Gastroesophageal sphincter (tissue), 4 donors: ENCODE data around the gene SYNGR2. TPM values are rescaled to one million over a fixed set of nuclear protein-coding genes. Genes with fewer than 3 reads are reported as not detected.

Source experiments
- ATAC-seq: fragments of 150-250 bp; one replicate; pipeline ENCODE4 v1.9.1; 2016; ENCODE audit warnings: mild to moderate bottlenecking, moderate library complexity
- H3K27ac ChIP-seq, 4 donors: fragments of 200-600 bp; sonication (generic) in 3 of 4; 1 replicate in 3 of 4; 2 replicates in 1 of 4; pipeline ENCODE4 v1.5.1; 2016 to 2019
- H3K27me3 ChIP-seq: fragments of 200-600 bp; sonication (generic); one replicate; pipeline ENCODE4 v1.5.1; 2019
- H3K36me3 ChIP-seq, 2 donors: fragments of 200-600 bp; sonication (generic); one replicate each; pipeline ENCODE4 v1.5.1; 2019; ENCODE audit warnings: control low read depth in 1 of 2
- H3K4me1 ChIP-seq, 3 donors: fragments of 200-600 bp; sonication (generic); 1 replicate in 2 of 3; 2 replicates in 1 of 3; pipeline ENCODE4 v1.5.1; 2016 to 2019; ENCODE audit warnings: control low read depth in 2 of 3
- H3K4me3 ChIP-seq, 2 donors: fragments of 200-600 bp; sonication (generic); one replicate each; pipeline ENCODE4 v1.5.1; 2019; ENCODE audit warnings: mild to moderate bottlenecking in 1 of 2, moderate library complexity in 1 of 2
- H3K9me3 ChIP-seq, 3 donors: fragments of 200-600 bp; sonication (generic); one replicate each; pipeline ENCODE4 v1.5.1; 2017 to 2019; ENCODE audit warnings: control low read depth in 2 of 3
- EP300 ChIP-seq: sonication (generic); formaldehyde crosslinking; IDR thresholded peaks from one replicate; pipeline ENCODE4 v1.6.1; 2017; ENCODE audit warnings: antibody characterized with exemption, mild to moderate bottlenecking
- POLR2A ChIP-seq, 2 donors: fragments of 450-650 bp; IDR thresholded peaks; one replicate each; pipeline ENCODE4 v1.6.1; 2017; ENCODE audit warnings: antibody characterized with exemption in 2 of 2, mild to moderate bottlenecking in 2 of 2, moderate library complexity in 1 of 2
- POLR2AphosphoS5 ChIP-seq: sonication (generic); formaldehyde crosslinking; IDR thresholded peaks from one replicate; pipeline ENCODE4 v1.6.1; 2017; ENCODE audit warnings: antibody characterized with exemption
- WGBS, 2 donors: methylation state at CpG; one replicate each; pipeline ENCODE4 v1.1.5; 2018; ENCODE audit warnings: low coverage in 1 of 2; 5-methylcytosine and 5-hydroxymethylcytosine counted together
- total RNA-seq, 4 donors: library from RNA; depleted of rRNA; stranded (reverse); fragments of >200 nt; gene quantifications; one replicate each; pipeline ENCODE4 v1.1.0, GENCODE V29; 2016
- TF ChIP-seq, protein P1 (sequence below), 4 experiments: fragments of 200-600 bp in 2 of 4; fragments of 450-650 bp in 2 of 4; sonication (generic) in 1 of 4; IDR thresholded peaks; one replicate each; pipeline ENCODE4 v1.5.1; 2017 to 2019; ENCODE audit warnings: antibody characterized with exemption in 4 of 4, mild to moderate bottlenecking in 2 of 4, moderate library complexity in 2 of 4

SYNGR2 gene
- total RNA-seq, 4 donors from 2014 or later, result 49.9 to 151 (median 81.2) TPM

DNA sequence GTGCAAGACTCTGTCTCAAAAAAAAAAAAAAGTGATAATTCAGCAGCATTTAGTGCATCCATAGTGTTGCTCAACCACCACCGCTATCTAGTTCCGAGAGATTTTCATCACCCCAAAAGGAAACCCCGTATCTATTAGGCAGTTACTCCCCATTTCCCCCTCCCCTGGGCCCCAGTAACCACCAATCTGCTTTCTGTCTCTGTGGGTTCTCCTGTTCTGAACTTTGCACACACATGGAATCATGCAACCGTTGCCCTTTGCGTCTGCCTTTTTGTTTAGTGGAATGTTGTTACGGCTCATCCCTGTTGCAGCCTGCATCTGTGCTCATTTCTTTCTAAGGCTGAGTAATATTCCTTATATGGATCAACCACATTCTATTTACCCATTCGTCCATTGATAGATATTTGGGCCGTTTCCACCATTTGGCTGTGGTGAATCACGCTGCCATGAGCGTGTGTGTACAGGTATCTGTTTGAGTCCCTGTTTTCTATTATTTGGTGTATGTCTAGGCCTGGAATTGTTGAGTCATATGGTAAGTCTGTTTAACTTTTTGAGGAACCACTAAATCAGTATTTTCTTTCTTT lies 8.7 kb upstream of the SYNGR2 start:
- 77 to 85% methylated on average over 10 of the region's 10 CpGs for WGBS, 2 donors

DNA sequence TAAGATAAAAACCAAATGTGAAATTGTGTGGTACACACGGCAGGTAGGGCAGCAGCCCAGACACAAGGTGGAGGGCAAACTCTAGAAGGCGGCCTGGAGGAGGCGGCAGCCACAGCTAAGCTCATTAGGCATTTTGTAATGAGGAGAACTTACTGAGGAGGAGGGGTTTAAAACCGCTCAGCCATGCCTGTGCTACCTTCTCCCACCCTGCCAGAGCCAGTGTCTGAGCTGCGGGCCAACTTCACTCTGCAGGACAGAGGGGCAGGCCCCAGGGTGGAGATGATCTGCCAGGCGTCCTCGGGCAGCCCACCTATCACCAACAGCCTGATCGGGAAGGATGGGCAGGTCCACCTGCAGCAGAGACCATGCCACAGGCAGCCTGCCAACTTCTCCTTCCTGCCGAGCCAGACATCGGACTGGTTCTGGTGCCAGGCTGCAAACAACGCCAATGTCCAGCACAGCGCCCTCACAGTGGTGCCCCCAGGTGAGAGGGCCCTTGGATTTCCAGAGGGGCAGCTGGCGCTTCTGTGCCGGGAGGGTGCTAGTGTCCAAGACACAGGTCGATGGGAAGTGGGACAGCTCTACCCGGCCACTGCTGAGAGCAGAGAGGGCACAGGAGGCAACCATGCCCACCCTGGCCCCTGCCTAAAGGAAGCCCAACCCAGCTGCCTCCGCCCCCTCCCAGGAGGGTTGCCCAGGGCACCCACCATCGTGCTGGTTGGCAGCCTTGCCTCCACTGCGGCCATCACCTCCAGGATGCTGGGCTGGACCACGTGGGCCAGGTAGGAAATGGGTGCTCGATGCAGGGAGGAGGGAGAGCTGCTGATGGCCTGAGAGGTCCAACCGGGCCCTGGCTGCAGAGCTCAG lies 4.3 kb upstream of the SYNGR2 start:
- no peak overlapping the region for H3K27ac ChIP-seq
- H3K4me1 ChIP-seq, result peaks cover 0 to 8% (median 0%) of the 10 kb centered on the region in 3 donors
- H3K4me3 ChIP-seq, result no peak overlapping the region
- ATAC-seq, result no peak
- no peaks in the 10 kb centered on the region for H3K9me3 ChIP-seq
- H3K27me3 ChIP-seq, result no peaks in the 10 kb centered on the region
- no peak for TF ChIP-seq POLR2AphosphoS5
- no peak for TF ChIP-seq POLR2A (IDR thresholded peaks at IDR 0.05)
- TF ChIP-seq EP300, result no peak
- TF ChIP-seq, protein P1, sequence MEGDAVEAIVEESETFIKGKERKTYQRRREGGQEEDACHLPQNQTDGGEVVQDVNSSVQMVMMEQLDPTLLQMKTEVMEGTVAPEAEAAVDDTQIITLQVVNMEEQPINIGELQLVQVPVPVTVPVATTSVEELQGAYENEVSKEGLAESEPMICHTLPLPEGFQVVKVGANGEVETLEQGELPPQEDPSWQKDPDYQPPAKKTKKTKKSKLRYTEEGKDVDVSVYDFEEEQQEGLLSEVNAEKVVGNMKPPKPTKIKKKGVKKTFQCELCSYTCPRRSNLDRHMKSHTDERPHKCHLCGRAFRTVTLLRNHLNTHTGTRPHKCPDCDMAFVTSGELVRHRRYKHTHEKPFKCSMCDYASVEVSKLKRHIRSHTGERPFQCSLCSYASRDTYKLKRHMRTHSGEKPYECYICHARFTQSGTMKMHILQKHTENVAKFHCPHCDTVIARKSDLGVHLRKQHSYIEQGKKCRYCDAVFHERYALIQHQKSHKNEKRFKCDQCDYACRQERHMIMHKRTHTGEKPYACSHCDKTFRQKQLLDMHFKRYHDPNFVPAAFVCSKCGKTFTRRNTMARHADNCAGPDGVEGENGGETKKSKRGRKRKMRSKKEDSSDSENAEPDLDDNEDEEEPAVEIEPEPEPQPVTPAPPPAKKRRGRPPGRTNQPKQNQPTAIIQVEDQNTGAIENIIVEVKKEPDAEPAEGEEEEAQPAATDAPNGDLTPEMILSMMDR (IDR thresholded peaks at IDR 0.05), result no peak
- H3K36me3 ChIP-seq, result no peaks in the 10 kb centered on the region
- 90 to 100% methylated on average over 1 to 2 of the region's 22 CpGs for WGBS, 2 donors

More for the DNA sequence above, 8.7 kb upstream of the SYNGR2 start:
- Histone ChIP-seq H3K27me3 (no peaks in the 10 kb centered on the region), H3K36me3 (no peaks in the 10 kb centered on the region), H3K9me3 (no peaks in the 10 kb centered on the region), H3K27ac (no peak overlapping the region), H3K4me3 (no peak overlapping the region), H3K4me1 (no peaks in the 10 kb centered on the region)
- no peak for TF ChIP-seq POLR2AphosphoS5
- no peak for TF ChIP-seq POLR2A (IDR thresholded peaks at IDR 0.05)
- TF ChIP-seq, protein P1 (IDR thresholded peaks at IDR 0.05), result no peak
- no peak for TF ChIP-seq EP300
- no peak for ATAC-seq

DNA sequence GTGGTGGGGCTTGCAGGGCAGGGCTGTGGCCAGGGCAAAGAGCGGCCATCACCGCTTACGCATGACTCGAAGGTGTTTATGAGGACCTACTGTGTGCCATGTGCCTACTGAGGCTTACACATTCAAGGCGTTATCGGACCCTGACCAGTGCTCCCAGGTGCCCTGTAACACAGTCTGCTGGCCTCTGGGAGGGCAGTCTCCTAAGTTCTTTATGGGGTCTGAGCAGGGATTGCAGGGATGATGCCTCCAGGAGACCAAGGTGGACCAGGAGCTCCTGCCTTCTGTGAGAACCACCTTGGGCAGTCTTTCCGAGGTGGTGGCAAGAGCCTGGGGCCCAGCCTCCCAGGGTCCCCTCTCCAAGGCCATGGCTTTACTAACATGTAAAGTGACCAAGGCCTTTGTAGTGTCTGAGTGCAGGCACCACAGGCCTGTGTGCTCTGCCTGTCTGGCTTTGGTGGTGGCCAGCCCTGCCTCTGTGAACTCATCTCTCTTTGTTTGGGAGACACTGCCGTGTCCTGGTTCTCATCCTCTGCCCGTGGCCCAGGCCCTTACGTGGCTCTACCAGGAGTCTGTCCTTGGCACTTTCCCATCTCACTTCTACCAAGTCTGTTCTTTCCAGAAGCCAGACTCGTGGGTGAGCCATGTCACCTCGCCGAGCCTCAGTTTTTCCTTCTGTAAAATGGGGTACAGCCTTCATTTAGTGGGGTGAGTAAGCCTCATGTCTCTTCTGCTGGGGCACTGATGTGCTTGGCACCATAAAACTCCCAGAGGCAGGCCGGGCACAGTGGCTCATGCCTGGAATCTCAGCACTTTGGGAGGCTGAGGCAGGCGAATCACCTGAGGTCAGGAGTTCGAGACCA lies 3.4 kb upstream of the SYNGR2 start:
- no peak overlapping the region for H3K4me3 ChIP-seq
- 92 to 95% methylated on average over 2 to 7 of the region's 16 CpGs for WGBS, 2 donors
- H3K27ac ChIP-seq, result no peak overlapping the region
- ATAC-seq, result no peak
- H3K36me3 ChIP-seq, result no peaks in the 10 kb centered on the region
- no peaks in the 10 kb centered on the region for H3K9me3 ChIP-seq
- no peaks in the 10 kb centered on the region for H3K27me3 ChIP-seq
- TF ChIP-seq POLR2A (IDR thresholded peaks at IDR 0.05) (no peak), POLR2AphosphoS5 (no peak), EP300 (no peak)
- TF ChIP-seq, protein P1 (IDR thresholded peaks at IDR 0.05), result no peak
- H3K4me1 ChIP-seq, result peaks cover 0 to 16% (median 6%) of the 10 kb centered on the region in 3 donors

DNA sequence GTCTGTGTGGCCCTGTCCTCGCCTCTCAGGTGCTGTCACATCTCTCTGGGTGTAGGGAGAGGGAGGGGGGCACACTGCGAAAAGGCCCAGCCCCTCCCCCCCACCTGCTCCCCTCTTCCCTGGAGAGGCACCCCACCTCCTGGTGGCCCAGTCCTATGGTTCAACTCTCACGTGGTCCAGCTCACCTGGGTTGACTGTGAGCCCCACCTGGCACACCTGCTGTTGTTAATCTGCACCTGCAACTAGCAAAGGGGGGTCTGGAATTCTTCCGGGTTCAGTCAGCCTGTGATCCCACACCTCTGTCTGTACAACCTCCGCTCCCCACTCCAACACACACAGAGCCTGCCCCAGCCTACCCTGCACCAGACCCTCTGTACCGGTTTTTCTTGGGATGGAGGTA lies 2.0 kb upstream of the SYNGR2 start:
- Histone ChIP-seq H3K27me3 (no peaks in the 10 kb centered on the region), H3K36me3 (peaks cover 0 to 10% of the 10 kb centered on the region in 2 donors), H3K4me1 (peaks cover 0 to 31% (median 16%) of the 10 kb centered on the region in 3 donors), H3K9me3 (no peaks in the 10 kb centered on the region), H3K4me3 (no peak overlapping the region), H3K27ac (no peak overlapping the region)
- no peak for ATAC-seq
- 86% methylated on average over 2 of the region's 6 CpGs; no CpG with 5 or more reads in 1 of the 2 donors for WGBS, 2 donors
- TF ChIP-seq POLR2A (IDR thresholded peaks at IDR 0.05) (no peak), POLR2AphosphoS5 (no peak), EP300 (no peak)
- TF ChIP-seq, protein P1 (IDR thresholded peaks at IDR 0.05), result no peak
